Mesangial cell (primary cell): ENCODE results near the gene TET2. TPM values are rescaled to one million over a fixed set of nuclear protein-coding genes. Genes with fewer than 3 reads are reported as not detected.

ENCODE experiments used
- total RNA-seq: library from RNA; depleted of rRNA; stranded (reverse); fragments of >200 nt; gene quantifications from 2 replicates; pipeline ENCODE4 v1.2.3, GENCODE V29; 2015

The TET2 gene
- total RNA-seq: 5.2 and 8.9 TPM in 2 replicates

DNA sequence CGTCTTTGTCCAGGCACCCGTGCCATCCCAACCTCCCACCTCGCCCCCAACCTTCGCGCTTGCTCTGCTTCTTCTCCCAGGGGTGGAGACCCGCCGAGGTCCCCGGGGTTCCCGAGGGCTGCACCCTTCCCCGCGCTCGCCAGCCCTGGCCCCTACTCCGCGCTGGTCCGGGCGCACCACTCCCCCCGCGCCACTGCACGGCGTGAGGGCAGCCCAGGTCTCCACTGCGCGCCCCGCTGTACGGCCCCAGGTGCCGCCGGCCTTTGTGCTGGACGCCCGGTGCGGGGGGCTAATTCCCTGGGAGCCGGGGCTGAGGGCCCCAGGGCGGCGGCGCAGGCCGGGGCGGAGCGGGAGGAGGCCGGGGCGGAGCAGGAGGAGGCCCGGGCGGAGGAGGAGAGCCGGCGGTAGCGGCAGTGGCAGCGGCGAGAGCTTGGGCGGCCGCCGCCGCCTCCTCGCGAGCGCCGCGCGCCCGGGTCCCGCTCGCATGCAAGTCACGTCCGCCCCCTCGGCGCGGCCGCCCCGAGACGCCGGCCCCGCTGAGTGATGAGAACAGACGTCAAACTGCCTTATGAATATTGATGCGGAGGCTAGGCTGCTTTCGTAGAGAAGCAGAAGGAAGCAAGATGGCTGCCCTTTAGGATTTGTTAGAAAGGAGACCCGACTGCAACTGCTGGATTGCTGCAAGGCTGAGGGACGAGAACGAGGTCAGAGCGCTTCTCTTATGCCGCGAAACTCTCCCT is at the start of gene TET2:
Gene TET2 (plus strand): TSS at position 601 of the 740 bp plus-strand sequence. CDS start 87,067 bp downstream, outside the sequence.

